EH (cell line): ENCODE results near the gene AGAP3.

Experiments
- DNase-seq: peaks from one replicate; pipeline ENCODE4 v3.0.0-alpha.2; 2015; ENCODE audit warnings: low read depth

Gene AGAP3

GRCh38 chr7:151088019-151088855, 2.0 kb downstream of the AGAP3 start:
- peak; percentile 63 for DNase-seq

DNA sequence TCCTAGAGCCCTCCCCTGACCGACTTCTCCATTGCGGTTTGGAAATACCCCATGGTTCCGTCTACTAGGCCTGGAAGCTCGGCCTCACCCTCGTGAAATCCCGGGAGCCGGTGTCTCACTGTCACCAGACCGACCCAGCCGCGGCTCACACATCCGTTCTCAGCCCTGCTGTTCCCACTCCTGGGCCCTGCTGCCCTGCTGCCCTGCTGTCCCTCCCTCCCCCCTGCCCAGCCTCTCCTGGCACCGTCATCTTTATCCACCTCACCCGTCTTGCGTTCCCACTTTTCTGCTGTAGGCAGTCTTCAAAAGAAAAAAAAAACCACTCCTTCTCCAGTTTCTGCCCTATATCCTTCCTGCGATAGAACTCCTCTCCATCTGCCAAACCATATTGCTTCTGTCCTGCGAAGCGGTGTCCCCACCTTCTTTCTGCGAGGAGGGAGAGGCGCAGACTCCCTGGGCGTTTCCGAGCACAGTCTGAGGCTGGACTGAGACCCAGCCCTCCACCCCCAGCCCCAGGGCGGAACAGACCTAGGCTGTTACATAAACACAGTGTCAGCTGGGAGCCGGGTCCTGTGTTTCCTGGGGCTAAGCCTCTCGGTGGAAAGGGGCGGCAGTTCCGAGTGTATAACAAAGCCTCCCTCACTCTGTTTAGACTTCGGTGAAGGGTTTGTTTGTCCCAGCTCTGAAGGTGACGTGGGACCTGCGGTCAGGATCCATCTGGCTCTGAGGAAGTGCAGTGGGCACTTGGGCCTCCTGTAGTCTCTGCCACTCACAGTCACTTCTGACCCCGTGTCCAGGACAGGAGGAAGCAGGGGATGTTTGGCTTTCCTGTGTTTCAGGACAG, 2.8 kb downstream of the AGAP3 start:
- peak; percentile 73 for DNase-seq

GRCh38 chr7:151089893-151090730, 3.8 kb downstream of the AGAP3 start:
- peak; percentile 26 for DNase-seq

- DNase-seq = no peak
These were observed 4.7 kb downstream of the AGAP3 start for GRCh38 chr7:151091003-151091402.

DNA sequence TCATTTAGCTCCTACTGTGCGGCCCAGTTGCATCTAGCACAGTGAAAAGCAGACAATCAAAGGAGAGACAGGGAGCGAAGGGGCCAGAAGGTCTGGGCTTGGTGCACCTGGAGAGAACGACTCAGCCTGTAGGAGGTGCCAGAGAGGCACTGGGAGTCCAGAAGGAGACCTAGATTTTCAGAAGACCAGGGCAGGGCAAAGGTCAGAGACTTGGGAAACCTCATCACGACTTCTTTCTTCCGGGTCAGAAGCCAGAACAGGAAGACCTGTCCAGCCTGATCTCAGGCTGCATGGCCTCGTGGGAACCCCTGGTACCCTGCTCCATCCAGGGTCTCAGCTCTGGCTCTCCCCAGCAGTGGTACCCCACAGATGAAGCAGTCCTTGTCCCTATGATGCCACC, 5.2 kb downstream of the AGAP3 start:
- no peak for DNase-seq

GRCh38 chr7:151091988-151092387, 5.7 kb downstream of the AGAP3 start:
- DNase-seq = no peak

GRCh38 chr7:151093748-151094147, 7.5 kb downstream of the AGAP3 start:
- DNase-seq = no peak

DNA sequence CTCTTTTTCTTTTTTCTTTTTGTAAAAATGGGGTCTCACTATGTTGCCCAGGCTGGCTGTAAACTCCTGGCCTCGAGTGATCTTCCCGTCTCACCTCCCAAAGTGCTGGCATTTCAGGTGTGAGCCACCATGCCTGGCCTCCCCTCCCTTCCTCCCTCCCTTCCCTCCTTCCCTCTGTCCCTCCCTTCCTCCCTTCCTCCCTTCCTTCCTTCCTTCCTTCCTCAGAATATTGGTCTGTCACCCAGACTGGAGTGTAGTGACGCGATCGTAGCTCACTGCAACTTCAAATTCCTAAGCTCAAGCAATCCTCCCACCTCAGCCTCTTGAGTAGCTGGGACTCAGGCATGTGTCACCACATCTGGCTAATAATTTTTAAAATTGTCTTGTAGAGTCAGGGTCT, 8.4 kb downstream of the AGAP3 start:
- no peak for DNase-seq

GRCh38 chr7:151095123-151095797, 9.0 kb downstream of the AGAP3 start:
- no peak for DNase-seq

DNA sequence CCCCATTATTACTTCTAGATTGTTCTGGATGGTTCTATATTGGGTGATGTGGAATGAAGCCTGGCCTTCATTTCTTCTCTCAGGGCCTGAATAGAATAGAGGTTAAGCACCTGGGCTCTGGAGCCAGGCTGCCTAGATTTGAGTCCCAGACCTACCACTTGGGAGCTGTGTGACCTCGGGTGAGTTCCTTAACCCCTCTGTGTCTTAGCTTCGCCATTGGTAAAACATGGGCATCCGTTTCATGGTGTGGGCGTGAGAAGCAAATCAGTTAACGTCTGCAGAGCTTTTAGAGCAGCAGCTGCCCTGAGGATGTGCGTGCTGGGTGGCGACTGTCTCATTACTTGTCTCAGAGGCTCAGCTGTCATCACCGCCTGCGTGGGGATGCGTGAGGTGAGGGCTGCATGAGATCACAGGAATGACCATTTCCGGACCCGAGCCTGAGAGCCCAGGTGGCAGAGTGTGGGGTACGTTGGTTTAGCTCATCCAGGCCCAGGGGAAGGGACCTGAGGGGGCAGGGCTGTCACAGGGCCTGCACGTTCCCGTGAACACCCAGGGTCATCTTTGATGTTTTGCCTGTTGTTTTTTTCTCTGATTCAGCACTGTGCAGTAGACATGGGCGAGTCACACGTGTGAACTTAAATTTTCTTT, 9.7 kb downstream of the AGAP3 start:
- DNase-seq = no peak

- no peak for DNase-seq
These were observed 13.4 kb downstream of the AGAP3 start for GRCh38 chr7:151099486-151100211.

- no peak for DNase-seq
These were observed 14.6 kb downstream of the AGAP3 start for GRCh38 chr7:151100921-151101320.

DNA sequence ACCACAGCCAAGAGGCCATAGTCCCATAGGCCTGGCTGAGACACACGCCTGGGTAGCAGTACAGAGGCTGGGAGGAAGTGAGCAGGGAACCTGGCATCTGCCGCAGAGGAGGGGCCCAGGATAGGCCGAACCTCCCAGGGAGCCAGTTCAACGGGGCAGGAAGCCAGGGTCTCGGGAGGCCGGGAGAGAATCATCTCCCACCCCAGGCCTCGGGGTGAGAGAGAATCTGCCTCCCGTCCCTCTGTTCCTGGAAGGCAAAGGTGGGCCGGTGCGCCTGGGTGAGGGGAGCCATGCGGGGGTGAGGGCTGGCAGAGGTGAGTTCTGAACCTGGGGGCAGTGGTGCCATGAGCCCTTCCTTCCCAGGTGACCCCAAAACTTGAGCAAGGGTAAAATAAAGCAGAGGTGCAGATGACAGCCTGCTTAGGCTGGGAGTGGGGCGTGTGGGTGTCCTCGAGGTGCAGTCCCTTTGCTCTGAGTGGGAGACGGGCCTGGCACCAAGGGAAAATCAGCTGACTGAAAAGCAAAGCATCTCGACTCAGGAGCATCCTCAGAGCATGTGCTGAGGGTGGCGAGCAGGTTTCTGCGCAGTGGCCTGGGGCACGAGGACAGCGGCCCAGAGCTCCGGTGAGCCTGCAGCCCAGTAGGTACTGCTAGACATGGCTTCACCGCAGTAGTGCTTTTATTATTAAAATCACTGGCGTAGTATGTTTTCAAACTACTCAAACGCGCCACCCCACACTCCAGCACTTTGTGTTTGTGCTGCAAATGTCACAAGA, 15.5 kb downstream of the AGAP3 start:
- DNase-seq = no peak

GRCh38 chr7:151102991-151103390, 16.7 kb downstream of the AGAP3 start:
- DNase-seq = no peak

DNA sequence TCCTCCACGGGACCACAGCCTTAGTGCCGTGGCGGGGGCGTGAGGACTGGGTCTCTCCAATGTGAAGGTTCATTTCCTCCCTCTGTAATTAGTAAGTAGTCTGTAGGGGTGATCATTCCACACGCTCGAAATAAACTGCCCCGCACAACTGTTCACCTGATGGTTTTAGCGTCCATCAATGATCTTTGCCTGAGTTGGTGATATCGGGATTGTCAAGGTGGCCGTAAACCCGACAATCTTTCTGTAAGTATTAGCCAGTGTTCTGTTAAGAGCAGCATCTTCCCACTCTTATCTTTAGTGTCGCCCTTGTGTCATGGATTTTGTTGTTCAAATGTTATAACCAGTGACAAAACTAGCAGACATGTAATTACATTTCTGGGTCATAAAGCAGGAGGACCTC, 17.7 kb downstream of the AGAP3 start:
- DNase-seq = no peak

DNA sequence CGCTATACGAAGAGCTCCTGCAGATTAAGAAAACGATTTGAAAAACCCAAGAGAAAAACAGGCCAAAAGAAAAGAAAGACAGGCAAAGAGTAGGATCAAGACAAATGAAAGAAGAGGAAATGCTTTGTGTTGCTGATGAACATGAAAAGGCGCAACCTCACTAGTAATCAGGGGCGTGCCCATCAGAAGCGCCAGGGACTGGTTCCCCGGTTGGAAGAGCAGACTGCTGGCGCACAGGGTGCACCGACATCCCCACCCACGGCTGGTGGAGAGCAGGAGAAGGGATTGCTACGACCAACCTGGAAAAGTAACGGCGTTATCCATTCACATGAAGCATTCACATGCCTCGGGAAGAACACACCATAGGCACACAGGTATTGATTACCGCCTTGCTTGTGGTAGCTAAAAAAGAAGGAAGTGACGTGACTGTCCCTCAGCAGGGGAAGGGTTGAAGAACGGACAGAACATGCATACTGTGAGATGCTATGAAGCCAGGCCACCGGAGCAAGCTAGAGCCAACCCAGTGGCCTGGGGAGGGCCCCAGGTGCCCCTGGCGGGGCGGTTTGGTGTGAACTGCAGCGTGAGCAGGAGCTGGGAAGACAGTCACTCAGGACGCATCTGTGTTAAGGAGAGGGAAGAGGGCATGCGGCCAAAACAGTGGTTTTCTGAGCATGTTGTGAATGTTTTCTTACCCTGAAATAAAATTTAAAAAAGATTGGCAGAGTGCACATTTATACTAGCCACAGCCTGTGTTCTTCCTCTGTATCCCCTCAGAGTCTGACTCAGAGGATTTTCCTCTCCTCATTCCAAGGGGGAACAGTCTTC, 18.3 kb downstream of the AGAP3 start:
- DNase-seq = peak; percentile 96

DNA sequence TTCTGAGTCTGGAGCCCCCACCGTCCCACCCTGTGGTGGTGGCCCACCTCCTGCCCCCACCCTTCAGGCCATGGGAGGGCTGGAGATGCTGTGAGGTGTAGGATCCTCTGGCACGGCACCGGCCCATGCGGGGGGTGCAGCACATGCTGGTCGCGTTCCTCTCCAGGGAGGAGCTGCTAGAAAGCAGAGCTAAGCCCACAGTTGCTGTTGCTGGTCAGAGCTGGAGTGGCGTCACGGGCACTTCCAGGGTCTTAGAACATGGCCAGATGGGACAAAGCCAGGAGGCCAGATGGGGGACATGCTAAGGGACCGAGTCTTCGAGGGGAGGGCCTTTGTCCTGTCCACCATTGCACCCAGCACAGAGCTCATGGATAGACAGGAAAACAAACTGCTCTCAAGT, 21.6 kb downstream of the AGAP3 start:
- DNase-seq = no peak

DNA sequence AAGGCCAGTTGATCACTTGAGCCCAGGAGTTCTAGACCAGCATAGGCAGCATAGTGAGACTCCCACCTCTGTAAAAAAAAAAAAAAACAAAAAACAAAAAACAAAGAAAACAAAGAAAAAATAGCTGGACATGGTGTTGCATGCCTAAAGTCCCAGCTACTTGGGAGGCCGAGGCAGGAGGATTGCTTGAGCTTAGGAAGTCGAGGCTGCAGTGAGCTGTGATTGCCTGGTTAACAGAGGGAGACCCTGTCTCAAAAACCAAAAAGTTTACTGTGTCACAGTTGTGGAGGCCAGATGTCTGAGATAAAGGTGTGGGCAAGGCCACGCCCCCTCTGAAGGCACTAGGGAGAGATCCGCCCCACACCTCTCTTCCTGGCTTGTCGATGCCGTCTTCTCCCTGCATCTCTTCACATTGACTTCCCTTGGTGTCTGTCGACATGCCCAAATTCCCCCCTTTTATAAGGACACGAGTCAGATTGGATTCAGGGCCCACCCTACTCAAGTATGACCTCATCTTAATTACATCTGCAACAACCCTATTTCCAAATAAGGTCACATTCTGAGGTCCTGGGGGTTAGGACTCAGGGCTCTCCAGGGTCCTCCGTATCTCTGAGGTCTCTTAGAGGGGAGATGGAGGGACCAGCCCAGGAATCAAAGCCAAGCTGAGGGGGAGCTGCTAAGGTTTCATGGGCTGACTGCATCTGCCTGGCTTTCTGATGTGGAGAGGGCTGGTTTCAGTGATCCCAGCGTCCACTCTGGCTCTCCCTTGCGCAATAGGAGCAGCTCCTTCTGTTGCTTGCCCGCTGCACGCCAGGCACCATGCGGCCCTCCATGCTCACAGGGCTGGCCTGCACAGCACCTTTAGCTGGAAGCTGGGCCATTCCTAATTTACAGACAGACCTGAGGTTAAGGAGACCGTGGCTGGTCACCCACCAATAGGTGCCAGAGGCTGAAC, 23.1 kb downstream of the AGAP3 start:
- DNase-seq = peak; percentile 57
